Measurements from ENCODE around the gene LIPC.

Gene LIPC

DNA sequence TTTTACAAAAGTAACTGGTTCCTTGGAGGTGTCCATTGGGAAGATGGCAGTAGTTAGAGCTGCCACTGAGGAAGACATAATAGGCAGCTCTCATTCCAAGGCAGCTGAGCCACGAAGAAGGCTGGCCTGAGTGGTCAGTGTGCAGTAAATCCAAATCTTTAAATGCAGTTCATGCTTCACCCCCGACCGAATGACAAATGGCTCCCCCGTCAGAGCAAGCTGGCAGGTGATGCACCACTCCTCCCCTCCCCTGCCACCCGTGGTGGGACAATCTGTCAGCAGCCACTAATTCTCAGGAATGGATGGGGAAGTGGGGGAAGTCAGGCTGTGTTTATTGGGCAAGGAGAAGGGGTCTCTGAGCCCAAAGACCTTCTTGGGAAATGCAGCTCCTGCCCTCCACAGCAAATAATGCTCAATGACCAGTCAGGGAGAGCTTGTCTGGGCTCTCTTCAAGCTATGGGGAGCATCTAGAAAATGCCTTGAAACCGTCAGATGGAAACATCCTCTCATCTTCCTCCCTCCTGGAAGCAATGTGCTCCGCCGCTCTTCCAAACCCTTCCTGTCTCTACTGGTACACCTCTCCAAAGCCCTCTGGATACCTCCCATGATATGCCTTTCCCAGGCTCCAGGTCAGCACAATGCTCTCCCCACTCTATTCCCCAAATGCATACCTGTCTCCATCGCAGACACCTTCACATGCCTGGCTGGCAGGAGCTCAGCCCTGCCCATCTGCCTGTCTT is 65.4 kb downstream of the LIPC start:
- DNase-seq = no peak

GRCh38 chr15:58498821-58499580 is 67.2 kb downstream of the LIPC start:
- peak; percentile 95 for DNase-seq

- no peak for DNase-seq
These were observed 69.2 kb downstream of the LIPC start for GRCh38 chr15:58501006-58501405.

DNA sequence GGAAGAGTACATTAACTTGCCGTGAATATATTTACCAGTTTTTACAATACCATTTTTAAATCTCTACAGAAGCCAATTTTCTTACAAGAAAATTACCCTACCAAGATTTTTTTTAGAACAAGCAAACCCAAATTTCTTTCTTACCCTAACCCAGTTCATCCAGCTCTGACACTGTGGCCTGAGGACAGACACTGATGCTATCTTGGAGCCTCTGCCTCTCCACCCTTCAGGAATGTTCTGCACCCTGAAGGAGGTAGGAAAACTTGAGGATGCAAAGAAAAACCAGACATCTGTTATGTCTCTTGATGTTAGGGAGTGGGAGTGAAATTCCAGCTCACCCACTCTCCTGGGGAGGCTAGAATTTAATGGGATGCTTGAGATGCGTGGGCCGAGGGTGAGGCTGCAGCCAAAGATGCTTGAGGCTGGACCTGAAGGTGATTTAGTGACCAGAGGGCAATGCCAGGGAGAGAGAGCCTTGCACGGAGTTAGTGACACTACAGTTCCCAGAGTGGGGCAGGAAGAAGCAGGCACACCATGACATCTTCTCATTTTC is 69.9 kb downstream of the LIPC start:
- no peak for DNase-seq

GRCh38 chr15:58503139-58504027 is 71.6 kb downstream of the LIPC start:
- DNase-seq = no peak

DNA sequence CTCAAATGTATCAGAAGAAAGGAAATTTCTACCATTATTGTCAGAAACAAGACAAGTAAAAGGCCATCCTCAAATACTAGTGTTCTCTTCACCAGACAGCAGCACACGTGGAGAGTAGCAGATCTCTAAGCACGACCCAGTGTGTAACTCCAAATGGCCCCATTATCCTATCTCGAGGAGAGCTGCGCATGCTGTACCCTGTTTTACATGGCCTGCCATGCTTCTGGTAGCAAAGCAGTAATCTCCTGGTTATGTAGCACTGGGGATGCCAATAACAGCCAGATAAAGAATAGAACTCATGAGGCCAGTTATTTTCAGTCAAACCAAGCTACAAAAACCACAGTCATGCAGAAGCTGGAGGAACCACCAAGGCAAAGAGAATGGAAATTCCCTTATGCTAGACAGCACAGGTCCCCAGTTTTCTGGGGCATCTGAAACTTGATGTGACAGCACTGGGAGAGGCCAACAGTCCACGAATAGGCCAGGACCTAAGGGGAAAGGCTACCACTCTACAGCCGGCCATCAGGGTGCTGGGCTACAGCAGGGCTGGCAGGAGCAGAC is 73.0 kb downstream of the LIPC start:
- DNase-seq = no peak

GRCh38 chr15:58505581-58505980 is 73.8 kb downstream of the LIPC start:
- peak; percentile 24 for DNase-seq

- DNase-seq = no peak
These were observed 74.3 kb downstream of the LIPC start for GRCh38 chr15:58506064-58506490.

GRCh38 chr15:58506783-58507668 is 75.2 kb downstream of the LIPC start:
- DNase-seq = no peak

DNA sequence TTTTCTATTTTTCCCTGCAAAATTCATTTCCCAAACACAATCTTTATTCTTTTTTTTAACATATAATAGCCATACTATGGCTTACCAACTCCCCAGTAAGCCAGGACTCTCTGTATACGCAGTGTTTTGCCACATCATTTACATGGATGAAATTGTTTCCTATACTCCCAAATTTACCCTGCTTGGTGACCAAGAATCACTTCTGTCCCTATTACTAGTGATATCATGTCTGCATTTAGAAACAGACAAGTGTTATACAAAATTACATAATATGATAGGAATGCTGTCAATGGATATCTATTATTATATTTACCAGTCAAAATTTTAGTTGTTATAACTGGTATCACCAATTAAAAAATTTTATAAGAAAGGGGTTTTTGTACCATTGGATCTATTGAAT is 77.8 kb downstream of the LIPC start:
- DNase-seq = no peak

GRCh38 chr15:58510715-58511598 is 79.2 kb downstream of the LIPC start:
- peak; percentile 18 for DNase-seq

- no peak for DNase-seq
These were observed 79.8 kb downstream of the LIPC start for GRCh38 chr15:58511599-58511987.

- no peak for DNase-seq
These were observed 80.7 kb downstream of the LIPC start for GRCh38 chr15:58512522-58512921.

- no peak for DNase-seq
These were observed 81.2 kb downstream of the LIPC start for GRCh38 chr15:58513008-58513407.

GRCh38 chr15:58513726-58514336 is 82.0 kb downstream of the LIPC start:
- DNase-seq = no peak

DNA sequence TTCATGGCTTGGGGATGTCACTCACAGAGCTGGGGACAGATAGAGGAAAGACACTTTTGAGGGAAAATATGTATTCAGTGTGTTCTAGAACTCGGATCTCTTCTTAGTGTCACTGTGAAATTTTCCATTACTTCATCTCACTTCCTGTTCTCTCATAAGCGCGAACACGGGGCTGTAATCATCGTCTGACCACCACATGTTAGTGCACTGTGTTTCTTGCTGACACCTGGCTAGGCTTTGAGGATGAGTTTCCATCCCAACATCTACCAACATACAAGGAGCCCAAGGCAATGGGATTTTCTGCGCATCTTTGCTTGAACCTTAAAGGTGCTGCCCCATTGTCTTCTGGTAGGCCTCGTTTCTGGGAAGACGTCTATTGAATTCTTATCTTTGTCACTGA is 84.0 kb downstream of the LIPC start:
- DNase-seq = no peak

GRCh38 chr15:58517252-58517681 is 85.5 kb downstream of the LIPC start:
- DNase-seq = no peak

DNA sequence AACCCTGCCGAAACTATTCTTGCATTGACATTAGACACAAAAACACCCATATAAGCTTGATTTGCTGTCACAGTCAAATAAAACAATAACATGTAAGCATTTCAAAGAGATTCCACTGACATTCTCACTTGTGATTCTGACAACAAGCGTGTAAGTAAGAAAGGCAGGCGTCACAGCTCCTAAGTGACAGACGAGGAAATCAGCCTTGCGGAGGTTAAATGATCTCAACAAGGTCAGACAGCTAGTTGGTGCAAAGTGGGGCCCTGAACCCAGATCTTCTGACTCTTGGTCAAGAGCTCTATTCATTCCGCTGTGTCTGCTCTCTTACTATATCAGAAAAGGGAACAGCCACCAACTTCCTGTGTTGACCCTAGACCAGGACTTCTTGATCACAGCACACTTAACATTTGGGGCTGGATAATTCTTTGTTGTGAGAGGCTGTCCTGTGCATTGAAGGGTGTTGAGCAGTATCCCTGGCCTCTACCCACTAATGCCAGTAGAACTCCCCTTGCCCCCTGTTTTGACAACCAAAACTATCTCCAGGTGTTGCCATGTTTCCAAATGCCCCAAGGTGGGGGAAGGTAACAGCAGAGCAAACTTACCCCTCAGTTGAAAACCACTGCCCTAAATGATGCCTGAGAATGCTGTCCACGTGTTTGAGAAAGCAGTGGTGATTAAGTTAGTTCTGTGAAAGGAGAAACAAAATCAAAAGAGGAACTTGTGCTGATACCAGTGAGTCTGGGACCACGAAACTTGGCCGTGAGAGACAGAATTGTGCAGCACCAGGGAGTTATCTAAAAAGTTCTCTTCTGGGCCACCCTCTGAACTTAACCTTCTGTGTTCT is 86.1 kb downstream of the LIPC start:
- no peak for DNase-seq

DNA sequence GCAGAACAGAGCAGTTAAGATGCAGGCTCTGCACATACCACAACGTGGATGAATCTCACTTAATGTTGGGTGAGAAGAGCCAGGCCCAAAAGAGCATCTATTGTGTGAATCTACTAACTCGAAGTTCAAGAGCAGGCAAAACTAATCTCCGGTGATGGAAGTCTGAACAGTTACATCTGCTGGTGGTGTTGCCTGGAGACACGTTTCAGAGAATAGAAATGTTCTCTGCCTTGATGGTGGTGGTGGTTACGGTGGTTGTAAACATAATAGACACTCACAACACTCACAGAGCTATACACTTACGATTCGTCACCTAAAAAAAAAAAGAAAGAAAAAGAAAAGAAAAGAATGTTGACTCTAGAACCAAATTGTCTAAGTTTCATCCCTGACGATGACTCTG is 86.8 kb downstream of the LIPC start:
- no peak for DNase-seq

All from fibroblast of skin of scalp (primary cell).